ENCODE results near the gene RSRC1.

- TF ChIP-seq CTCF (IDR thresholded peaks at IDR 0.05; ENCODE audit: low read depth, low read length) (no peak), EZH2phosphoT487 (IDR thresholded peaks at IDR 0.05; ENCODE audit: low read depth) (no peak)
Measured at GRCh38 chr3:158269942-158270341, 160.1 kb downstream of the RSRC1 start.
